ENCODE results near the gene CGREF1.

The CGREF1 gene

GRCh38 chr2:27102329-27102728 lies 16.6 kb downstream of the CGREF1 start:
- TF ChIP-seq POLR2AphosphoS5 (IDR thresholded peaks at IDR 0.05; ENCODE audit: low read depth) (no peak), SPI1 (IDR thresholded peaks at IDR 0.05; ENCODE audit: borderline replicate concordance, low read depth) (no peak), REST (IDR thresholded peaks at IDR 0.05; ENCODE audit: insufficient replicate concordance, low read depth) (no peak)

GRCh38 chr2:27100036-27100435 lies 18.9 kb downstream of the CGREF1 start:
- no peaks in the 10 kb centered on the region for H3K27me3 ChIP-seq (ENCODE audit: insufficient read depth, poor library complexity, severe bottlenecking)
- TF ChIP-seq POLR2AphosphoS5 (IDR thresholded peaks at IDR 0.05; ENCODE audit: low read depth), result no peak
- TF ChIP-seq CTCF (IDR thresholded peaks at IDR 0.05; ENCODE audit: insufficient read depth, low read length), result no peak
- no peak for TF ChIP-seq SPI1 (IDR thresholded peaks at IDR 0.05; ENCODE audit: borderline replicate concordance, low read depth)
- no peak for TF ChIP-seq GABPA (IDR thresholded peaks at IDR 0.05; ENCODE audit: low read depth)
- TF ChIP-seq REST (IDR thresholded peaks at IDR 0.05; ENCODE audit: insufficient replicate concordance, low read depth), result no peak
- no peak for DNase-seq (ENCODE audit: low read depth in 1 of 2, low spot score in 1 of 2)
- no peak overlapping the region for H3K27ac ChIP-seq (replicated peaks)
- H3K4me3 ChIP-seq (replicated peaks; ENCODE audit: insufficient read depth, low read length), result no peak overlapping the region

More at GRCh38 chr2:27102329-27102728, 16.6 kb downstream of the CGREF1 start:
- no peak for DNase-seq (ENCODE audit: low read depth in 1 of 2, low spot score in 1 of 2)
- Histone ChIP-seq H3K4me3 (replicated peaks; ENCODE audit: insufficient read depth, low read length) (no peak overlapping the region), H3K27me3 (ENCODE audit: insufficient read depth, poor library complexity, severe bottlenecking) (no peaks in the 10 kb centered on the region), H3K27ac (replicated peaks) (no peak overlapping the region)

GRCh38 chr2:27099334-27099955 lies 19.5 kb downstream of the CGREF1 start:
- H3K4me3 ChIP-seq (replicated peaks; ENCODE audit: insufficient read depth, low read length), result no peak overlapping the region
- no peak for DNase-seq (ENCODE audit: low read depth in 1 of 2, low spot score in 1 of 2)
- H3K27ac ChIP-seq (replicated peaks), result no peak overlapping the region
- H3K27me3 ChIP-seq (ENCODE audit: insufficient read depth, poor library complexity, severe bottlenecking), result no peaks in the 10 kb centered on the region
- no peak for TF ChIP-seq SPI1 (IDR thresholded peaks at IDR 0.05; ENCODE audit: borderline replicate concordance, low read depth)
- no peak for TF ChIP-seq CTCF (IDR thresholded peaks at IDR 0.05; ENCODE audit: insufficient read depth, low read length)
- TF ChIP-seq GABPA (IDR thresholded peaks at IDR 0.05; ENCODE audit: low read depth), result no peak
- TF ChIP-seq POLR2AphosphoS5 (IDR thresholded peaks at IDR 0.05; ENCODE audit: low read depth), result no peak
- TF ChIP-seq REST (IDR thresholded peaks at IDR 0.05; ENCODE audit: insufficient replicate concordance, low read depth), result no peak

Data from HL-60 (cell line).